IPS-20b (cell line): ENCODE measurements around the gene ZNF789.
"Not testable (repeated sequence)": the region's sequence is repeated elsewhere in the genome, so short reads cannot be mapped to it uniquely, and the experiment has no call there.

Experiments
- H3K27ac ChIP-seq: one replicate; pipeline ENCODE4 v1.5.1; 2013; ENCODE audit warnings: low read length
- H3K27me3 ChIP-seq: 2 replicates; pipeline ENCODE4 v1.6.1; 2013; ENCODE audit warnings: mild to moderate bottlenecking, low read length, inconsistent platforms; ENCODE audit not compliant: insufficient read depth
- H3K36me3 ChIP-seq: 2 replicates; pipeline ENCODE4 v1.6.1; 2013; ENCODE audit warnings: low read depth, mild to moderate bottlenecking, inconsistent platforms, low read length, moderate library complexity; ENCODE audit not compliant: insufficient read depth
- H3K4me1 ChIP-seq: 2 replicates; pipeline ENCODE4 v1.6.1; 2013; ENCODE audit warnings: mild to moderate bottlenecking, control low read depth, inconsistent platforms, low read length, moderate library complexity; ENCODE audit not compliant: insufficient read depth
- H3K4me3 ChIP-seq: 2 replicates; pipeline ENCODE4 v1.5.1; 2013; ENCODE audit warnings: mild to moderate bottlenecking, low read length, inconsistent platforms
- H3K9ac ChIP-seq: 2 replicates; pipeline ENCODE4 v1.6.1; 2013; ENCODE audit warnings: low read depth, mild to moderate bottlenecking, inconsistent platforms, low read length, moderate library complexity
- H3K9me3 ChIP-seq: 2 replicates; pipeline ENCODE4 v1.6.1; 2013; ENCODE audit warnings: mild to moderate bottlenecking, low read depth, low read length, inconsistent platforms; ENCODE audit not compliant: insufficient read depth

ZNF789 gene

DNA sequence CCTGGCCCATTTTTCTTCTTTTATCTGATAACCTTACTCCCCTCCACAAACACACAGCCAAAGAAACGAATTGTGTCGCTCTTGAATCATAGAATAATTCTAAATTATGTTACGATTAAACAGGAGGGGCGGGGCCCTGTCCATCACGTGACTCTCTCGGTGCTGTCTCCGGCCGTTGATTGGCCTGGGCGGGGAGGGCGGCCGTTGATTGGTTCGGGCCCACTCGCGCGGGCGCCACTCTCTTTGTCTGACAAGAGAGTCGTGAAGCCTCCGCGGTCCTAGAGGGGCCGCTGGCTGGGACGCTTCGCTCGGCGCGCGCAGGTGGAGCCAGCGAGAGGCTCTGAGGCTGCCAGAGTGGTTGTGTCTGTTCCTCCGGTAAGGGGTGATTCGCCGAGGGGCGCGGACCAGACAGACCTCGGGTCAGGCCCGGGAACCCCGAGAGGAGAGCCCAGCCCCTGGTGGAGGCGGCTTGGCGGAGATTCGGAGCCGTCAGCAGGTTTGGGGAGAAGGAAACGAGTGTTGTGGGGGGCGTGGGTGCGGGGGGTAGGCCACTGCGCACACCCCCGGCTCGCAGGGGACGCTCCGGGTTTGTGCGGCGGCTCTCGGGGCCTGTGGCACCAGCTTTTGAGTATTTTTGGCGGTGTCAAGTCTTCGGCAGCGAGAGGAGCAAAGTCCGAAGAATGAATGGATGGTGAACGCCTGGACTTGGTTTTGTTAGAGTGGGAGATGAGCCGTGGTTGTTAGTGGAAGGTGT is at the start of gene ZNF789:
TSS of gene ZNF789 (plus strand) at position 330 of the 754 bp plus-strand sequence. CDS start 3,567 bp downstream, outside the sequence.
- H3K4me1 ChIP-seq, result no peaks in the 10 kb centered on the region

DNA sequence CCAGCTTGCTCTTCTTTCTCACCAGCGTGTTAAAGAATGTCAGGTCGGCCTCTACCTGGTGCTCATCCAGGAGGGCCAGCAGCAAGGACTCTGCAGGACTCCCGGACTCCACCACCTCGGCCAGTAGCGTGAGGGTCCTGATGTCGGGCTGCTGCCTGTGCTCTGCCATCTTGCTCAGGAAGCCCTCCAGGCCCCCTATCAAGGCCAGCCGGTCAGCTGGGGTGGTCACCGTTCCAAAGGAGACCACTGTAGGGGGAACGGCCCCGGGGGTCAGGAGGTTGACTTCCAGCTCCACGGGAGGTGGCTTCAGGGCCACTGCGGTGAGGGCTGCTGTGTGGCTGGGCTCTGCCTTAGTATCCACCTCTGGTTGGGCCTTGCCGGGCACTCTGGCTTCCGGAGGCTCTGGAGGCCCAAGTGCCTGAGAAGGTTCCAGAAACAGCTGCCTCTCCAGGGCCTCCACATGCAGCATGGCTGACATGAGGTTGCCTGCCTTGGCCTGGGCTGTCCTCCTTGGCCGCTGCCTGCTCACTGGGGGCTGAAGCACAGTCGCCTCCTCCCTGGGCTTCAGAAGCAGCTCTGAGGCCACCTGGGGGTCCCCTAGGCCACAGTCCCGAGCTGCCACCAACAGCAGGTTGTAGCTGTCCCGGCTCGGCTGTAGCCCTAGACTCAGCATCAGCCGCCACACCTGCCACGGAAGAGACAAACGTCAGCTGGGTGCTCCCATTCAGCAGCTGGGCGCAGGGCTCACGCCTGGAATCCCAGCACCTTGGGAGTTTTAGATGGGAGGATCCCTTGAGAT is 47.6 kb upstream of the ZNF789 start:
- no peak overlapping the region for H3K27ac ChIP-seq
- no peaks in the 10 kb centered on the region for H3K9me3 ChIP-seq
- H3K36me3 ChIP-seq, result peaks cover 75% of the 10 kb centered on the region
- no peaks in the 10 kb centered on the region; the same call in 1 of the 2 replicates for H3K4me1 ChIP-seq
- H3K9ac ChIP-seq, result no peak overlapping the region
- no peaks in the 10 kb centered on the region for H3K27me3 ChIP-seq
- H3K4me3 ChIP-seq, result no peak overlapping the region

More for the DNA sequence above, at the start of gene ZNF789:
- Histone ChIP-seq H3K27ac (peak within 1 kb of the TSS; percentile 95), H3K9ac (peak within 1 kb of the TSS; percentile 94), H3K36me3 (peaks cover 11% of the 10 kb centered on the region; the same call in 1 of the 2 replicates), H3K4me3 (peak within 1 kb of the TSS; percentile 86), H3K27me3 (no peaks in the 10 kb centered on the region), H3K9me3 (no peaks in the 10 kb centered on the region)

DNA sequence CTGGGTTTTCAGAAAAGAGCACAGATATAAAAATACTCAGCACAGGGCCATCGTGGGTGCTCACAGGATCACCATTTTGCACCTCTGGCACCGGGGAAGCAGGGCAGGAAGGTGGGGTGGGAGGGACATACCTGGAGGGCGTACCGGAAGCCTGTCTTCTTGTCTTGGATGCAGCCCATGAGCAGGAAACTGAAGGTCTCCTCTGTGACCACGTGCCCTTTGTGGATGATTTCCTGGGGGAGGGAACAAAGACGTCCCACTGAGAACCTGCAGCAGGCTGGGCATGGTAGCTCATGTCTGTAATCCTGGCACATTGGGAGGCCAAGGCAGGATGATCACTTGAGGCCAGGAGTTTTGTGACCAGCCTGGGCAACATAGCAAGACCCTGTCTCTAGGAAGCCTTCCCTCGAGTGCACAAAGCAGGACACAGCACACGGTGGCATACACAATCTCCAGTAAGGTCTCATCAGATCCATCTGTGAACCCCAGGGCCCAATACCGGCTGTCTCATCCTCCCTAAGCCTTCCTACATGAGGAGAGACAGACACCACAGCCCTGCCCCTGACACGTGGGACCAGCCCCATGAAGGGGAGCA is 43.6 kb upstream of the ZNF789 start:
- H3K27me3 ChIP-seq, result no peaks in the 10 kb centered on the region
- H3K4me3 ChIP-seq, result no peak overlapping the region
- H3K4me1 ChIP-seq, result no peaks in the 10 kb centered on the region
- no peak overlapping the region for H3K27ac ChIP-seq
- H3K9me3 ChIP-seq, result no peaks in the 10 kb centered on the region
- peaks cover 70% of the 10 kb centered on the region for H3K36me3 ChIP-seq
- H3K9ac ChIP-seq, result no peak overlapping the region

DNA sequence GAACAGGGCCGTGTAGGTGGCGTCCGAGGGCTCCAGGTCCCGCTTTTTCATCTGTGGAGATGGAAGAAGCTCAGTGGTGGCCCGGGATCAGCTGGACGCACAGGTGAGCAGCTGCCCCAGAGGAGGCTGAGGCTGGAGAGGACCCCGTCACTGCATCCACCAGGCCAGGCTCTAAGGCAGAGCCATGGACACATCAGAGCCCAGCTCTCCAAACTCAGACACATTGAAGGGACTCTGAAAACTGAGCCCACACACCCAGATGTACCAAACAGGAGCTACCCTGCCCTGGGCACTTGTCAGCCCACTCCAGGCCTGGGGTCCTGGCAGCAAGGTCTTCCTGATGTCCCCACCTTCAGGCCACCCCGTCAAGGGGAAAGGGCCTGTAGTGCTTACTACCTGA is 42.9 kb upstream of the ZNF789 start:
- H3K27ac ChIP-seq, result no peak overlapping the region
- no peaks in the 10 kb centered on the region for H3K4me1 ChIP-seq
- H3K9me3 ChIP-seq, result no peaks in the 10 kb centered on the region
- no peak overlapping the region for H3K9ac ChIP-seq
- no peaks in the 10 kb centered on the region for H3K27me3 ChIP-seq
- no peak overlapping the region for H3K4me3 ChIP-seq
- peaks cover 70% of the 10 kb centered on the region for H3K36me3 ChIP-seq

DNA sequence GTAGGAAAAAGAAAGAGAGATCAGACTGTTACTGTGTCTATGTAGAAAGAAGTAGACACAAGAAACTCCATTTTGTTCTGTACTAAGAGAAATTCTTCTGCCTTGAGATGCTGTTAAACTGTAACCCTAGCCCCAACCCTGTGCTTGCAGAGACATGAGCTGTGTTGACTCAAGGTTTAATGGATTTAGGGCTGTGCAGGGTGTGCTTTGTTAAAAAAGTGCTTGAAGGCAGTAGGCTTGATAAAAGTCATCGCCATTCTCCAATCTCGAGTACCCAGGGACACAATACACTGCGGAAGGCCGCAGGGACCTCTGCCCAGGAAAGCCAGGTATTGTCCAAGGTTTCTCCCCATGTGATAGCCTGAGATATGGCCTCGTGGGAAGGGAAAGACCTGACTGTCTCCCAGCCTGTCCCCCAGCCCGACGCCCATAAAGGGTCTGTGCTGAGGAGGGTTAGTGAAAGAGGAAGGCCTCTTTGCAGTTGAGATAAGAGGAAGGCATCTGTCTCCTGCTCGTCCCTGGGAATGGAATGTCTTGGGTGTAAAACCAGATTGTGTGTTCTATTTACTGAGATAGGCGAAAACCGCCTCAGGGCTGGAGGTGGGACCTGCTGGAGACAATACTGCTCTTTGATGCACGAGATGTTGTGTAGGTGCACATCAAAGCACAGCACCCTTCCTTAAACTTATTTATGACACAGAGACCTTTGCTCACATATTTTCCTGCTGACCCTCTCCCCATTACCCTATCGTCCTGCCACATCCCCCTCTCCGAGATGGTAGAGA is 40.7 kb upstream of the ZNF789 start:
- H3K27me3 ChIP-seq, H3K4me1 ChIP-seq, H3K4me3 ChIP-seq, H3K9ac ChIP-seq, H3K27ac ChIP-seq, H3K9me3 ChIP-seq: not testable (repeated sequence)
- H3K36me3 ChIP-seq, result peaks cover 66% of the 10 kb centered on the region

DNA sequence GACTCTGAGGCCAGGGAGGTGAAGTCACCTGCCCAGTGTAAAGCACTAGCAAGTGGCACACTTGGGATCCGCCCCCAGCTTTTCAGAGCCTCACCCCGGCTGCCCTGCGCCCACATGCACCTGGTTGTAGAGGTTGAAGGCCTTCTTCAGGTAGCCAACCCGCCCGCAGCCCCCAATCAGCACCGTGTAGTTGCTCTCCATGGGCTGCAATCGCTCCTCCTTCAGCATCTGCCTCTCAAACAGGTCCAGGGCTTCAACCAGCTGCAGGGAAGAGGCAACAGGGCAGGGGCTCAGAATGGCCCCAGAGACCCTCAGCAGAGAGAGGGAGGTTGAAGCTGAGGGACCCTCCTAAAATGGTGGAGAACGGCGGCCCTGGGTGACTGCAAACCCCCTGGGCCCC is 39.5 kb upstream of the ZNF789 start:
- H3K4me3 ChIP-seq, result no peak overlapping the region
- 0 out of 2 replicates have a peak, but pooled peaks cover 5% of the 10 kb centered on the region for H3K4me1 ChIP-seq
- no peak overlapping the region for H3K27ac ChIP-seq
- H3K9ac ChIP-seq, result no peak overlapping the region
- peaks cover 66% of the 10 kb centered on the region for H3K36me3 ChIP-seq
- no peaks in the 10 kb centered on the region for H3K9me3 ChIP-seq
- no peaks in the 10 kb centered on the region for H3K27me3 ChIP-seq

DNA sequence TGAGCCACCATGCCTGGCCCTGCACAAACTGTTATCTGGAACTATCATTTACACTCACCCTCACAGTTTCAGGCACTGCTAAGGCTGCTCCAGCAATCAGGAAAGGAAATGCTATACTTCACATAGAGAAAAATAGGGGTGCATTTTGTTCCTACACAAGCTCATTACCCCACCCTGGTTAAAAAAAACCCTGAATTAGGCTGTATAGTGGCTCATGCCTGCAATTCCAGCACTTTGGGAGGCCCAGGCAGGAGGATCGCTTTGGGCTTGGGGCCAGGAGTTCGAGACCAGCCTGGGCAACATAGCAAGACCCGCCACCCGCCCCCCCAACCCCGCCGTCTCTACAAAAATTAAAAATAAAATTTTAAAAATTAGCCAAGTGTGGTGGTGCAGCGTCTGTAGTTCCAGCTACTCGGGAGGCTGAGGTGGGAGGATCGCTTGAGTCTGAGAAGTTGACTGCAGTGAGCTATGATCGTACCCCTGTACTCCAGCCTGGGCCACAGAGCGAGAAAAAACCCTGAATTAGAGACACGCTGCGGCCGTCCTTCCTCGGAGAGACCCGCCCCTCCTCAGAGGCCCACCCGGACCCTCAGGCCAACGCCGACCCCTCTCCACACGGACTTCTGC is 34.6 kb upstream of the ZNF789 start:
- Histone ChIP-seq H3K27me3 (no peaks in the 10 kb centered on the region), H3K9me3 (no peaks in the 10 kb centered on the region), H3K27ac (no peak overlapping the region), H3K4me3 (peak overlapping the region; percentile 98), H3K36me3 (peaks cover 43% of the 10 kb centered on the region), H3K9ac (peak overlapping the region; percentile 89), H3K4me1 (peaks cover 13% of the 10 kb centered on the region)

DNA sequence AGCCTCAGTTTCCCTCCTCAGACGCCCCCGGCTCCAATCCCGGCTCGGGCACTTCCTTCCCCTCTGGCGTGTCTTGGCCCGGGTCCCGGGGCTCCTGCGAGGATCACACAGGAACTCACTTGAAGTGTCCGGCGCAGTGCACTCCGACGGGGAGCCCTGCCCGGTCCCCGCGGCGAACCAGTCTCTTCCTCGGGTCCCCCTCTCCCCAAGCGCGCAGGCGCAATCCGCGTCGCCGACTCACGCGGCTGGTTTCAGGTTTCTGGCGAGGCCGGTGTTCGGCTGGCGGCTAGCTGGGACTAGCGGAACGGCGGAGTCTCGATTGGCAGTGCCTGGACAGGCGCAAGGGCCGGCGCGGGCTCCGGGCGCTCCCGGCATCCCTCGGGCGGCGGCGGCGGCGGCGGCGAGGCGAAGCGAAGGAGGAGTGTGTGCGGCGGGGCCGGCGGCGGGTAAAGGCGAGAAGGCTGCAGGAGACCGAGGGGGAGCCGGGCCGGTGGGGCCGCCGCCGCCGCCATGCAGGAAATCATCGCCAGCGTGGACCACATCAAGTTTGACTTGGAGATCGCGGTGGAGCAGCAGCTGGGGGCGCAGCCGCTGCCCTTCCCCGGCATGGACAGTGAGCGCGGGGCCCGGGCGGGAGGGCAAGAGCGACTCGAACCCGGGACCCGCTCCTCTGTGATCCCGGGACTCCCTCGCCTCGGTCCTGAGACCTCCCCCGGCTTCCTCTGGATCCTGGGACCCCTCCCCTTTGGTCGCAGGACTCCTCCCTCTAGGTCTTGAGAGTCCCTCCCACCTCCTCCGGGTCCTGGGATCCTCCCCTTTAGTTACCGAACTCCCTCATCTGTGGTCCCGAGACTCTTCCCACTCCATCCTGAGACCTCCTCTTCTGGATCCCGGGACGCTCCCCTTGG is 33.9 kb upstream of the ZNF789 start, which contains the start of the genes CPSF4 and PTCD1:
TSS of gene CPSF4 (plus strand) at position 371 of the 908 bp plus-strand sequence. CDS start at position 511, 140 bp downstream.
TSS of gene PTCD1 (minus strand) at position 226 of the 908 bp plus-strand sequence. CDS start 3,556 bp downstream, outside the sequence.
- H3K27ac ChIP-seq, result no peak within 1 kb of the TSS
- no peaks in the 10 kb centered on the region for H3K9me3 ChIP-seq
- peaks cover 13% of the 10 kb centered on the region for H3K4me1 ChIP-seq
- peak within 1 kb of the TSS; percentile 98 for H3K4me3 ChIP-seq
- no peaks in the 10 kb centered on the region for H3K27me3 ChIP-seq
- H3K9ac ChIP-seq, result peak within 1 kb of the TSS; percentile 89
- H3K36me3 ChIP-seq, result peaks cover 43% of the 10 kb centered on the region

DNA sequence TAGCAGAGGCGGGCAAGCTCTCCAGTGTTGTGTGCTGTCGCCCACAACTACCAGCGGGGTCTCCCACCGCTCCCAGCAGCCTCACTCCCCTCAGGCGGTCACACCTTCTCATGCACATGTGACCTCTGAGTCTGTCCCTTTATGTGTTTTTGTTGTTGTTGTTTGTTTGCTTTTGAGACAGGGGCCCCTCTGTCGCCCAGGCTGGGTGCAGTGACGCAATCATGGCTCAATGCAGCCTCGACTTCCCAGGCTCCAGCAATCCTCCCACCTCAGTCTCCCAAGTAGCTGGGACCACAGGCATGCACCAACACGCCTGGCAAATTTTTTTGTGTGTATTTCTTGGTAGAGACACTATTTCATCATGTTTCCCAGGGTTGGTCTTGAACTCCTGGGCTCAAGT is 32.5 kb upstream of the ZNF789 start:
- Histone ChIP-seq H3K36me3 (peaks cover 43% of the 10 kb centered on the region), H3K27ac (no peak overlapping the region), H3K9ac (no peak overlapping the region), H3K4me1 (peaks cover 13% of the 10 kb centered on the region), H3K9me3 (no peaks in the 10 kb centered on the region), H3K4me3 (peak overlapping the region; percentile 98), H3K27me3 (no peaks in the 10 kb centered on the region)

DNA sequence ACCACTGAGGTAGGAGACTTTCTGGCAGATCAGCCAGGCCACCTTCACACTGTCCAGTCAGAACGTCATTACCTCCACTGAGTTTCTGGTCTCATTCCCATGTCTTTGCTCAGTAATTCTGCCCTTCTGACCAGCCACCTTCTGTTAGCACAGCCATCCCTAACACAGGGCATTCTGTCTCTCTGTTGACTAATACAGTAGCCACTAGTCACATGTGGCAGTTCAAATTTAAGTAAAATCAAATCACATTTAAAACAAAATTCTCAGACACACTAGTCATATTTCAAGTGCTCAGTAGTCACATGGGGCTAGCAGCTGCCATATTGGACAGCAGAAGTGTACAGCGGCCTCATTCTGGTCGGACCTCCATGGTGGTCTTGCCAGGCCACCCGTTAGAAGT is 26.6 kb upstream of the ZNF789 start:
- no peak overlapping the region for H3K4me3 ChIP-seq
- H3K4me1 ChIP-seq, result no peaks in the 10 kb centered on the region; the same call in 1 of the 2 replicates
- H3K9ac ChIP-seq, result no peak overlapping the region
- no peak overlapping the region for H3K27ac ChIP-seq
- H3K36me3 ChIP-seq, result peaks cover 97% of the 10 kb centered on the region
- H3K27me3 ChIP-seq, result no peaks in the 10 kb centered on the region
- no peaks in the 10 kb centered on the region for H3K9me3 ChIP-seq
